ENCODE measurements around the gene C19orf47. TPM values are rescaled to one million over a fixed set of nuclear protein-coding genes. Genes with fewer than 3 reads are reported as not detected.

Gene C19orf47
- total RNA-seq, 1 donor = 9.1 TPM

GRCh38 chr19:40344422-40344821, 3.8 kb downstream of the C19orf47 start:
- no peak for TF ChIP-seq CTCF (IDR thresholded peaks at IDR 0.05; ENCODE audit: insufficient read depth, low read length)
- no peak for DNase-seq (ENCODE audit: low read depth)
- no peak overlapping the region for H3K4me3 ChIP-seq (ENCODE audit: low read depth, low read length)

GRCh38 chr19:40342644-40343311, 5.4 kb downstream of the C19orf47 start:
- no peak for TF ChIP-seq CTCF (IDR thresholded peaks at IDR 0.05; ENCODE audit: insufficient read depth, low read length)
- no peak for DNase-seq (ENCODE audit: low read depth)
- H3K4me3 ChIP-seq (ENCODE audit: low read depth, low read length) = no peak overlapping the region

- H3K4me3 ChIP-seq (ENCODE audit: low read depth, low read length) = no peak overlapping the region
- DNase-seq (ENCODE audit: low read depth) = peak; percentile 20
- TF ChIP-seq CTCF (IDR thresholded peaks at IDR 0.05; ENCODE audit: insufficient read depth, low read length) = no peak
Measured at GRCh38 chr19:40341601-40342482, 6.4 kb downstream of the C19orf47 start.

- DNase-seq (ENCODE audit: low read depth) = no peak
- H3K4me3 ChIP-seq (ENCODE audit: low read depth, low read length) = no peak overlapping the region
- TF ChIP-seq CTCF (IDR thresholded peaks at IDR 0.05; ENCODE audit: insufficient read depth, low read length) = no peak
Measured at GRCh38 chr19:40339018-40339728, 9.0 kb downstream of the C19orf47 start.

GRCh38 chr19:40337594-40337993, 10.6 kb downstream of the C19orf47 start:
- TF ChIP-seq CTCF (IDR thresholded peaks at IDR 0.05; ENCODE audit: insufficient read depth, low read length) = no peak
- no peak overlapping the region for H3K4me3 ChIP-seq (ENCODE audit: low read depth, low read length)
- DNase-seq (ENCODE audit: low read depth) = no peak

GRCh38 chr19:40337107-40337506, 11.1 kb downstream of the C19orf47 start:
- H3K4me3 ChIP-seq (ENCODE audit: low read depth, low read length) = no peak overlapping the region
- TF ChIP-seq CTCF (IDR thresholded peaks at IDR 0.05; ENCODE audit: insufficient read depth, low read length) = no peak
- no peak for DNase-seq (ENCODE audit: low read depth)

All from fibroblast of the aortic adventitia (primary cell).